Kidney (tissue), 14 donors: ENCODE data around the gene DOK4. TPM values are rescaled to one million over a fixed set of nuclear protein-coding genes. Genes with fewer than 3 reads are reported as not detected.

Source experiments
- DNase-seq, 5 donors: peaks; one replicate each; pipeline ENCODE4 v3.0.0-alpha.2; 2013 to 2020
- FAIRE-seq: peaks from 2 replicates; lab custom pipeline; 2012; peaks lifted over from hg19 to GRCh38; lab: Jason Lieb, UNC
- H3K27ac ChIP-seq, 2 donors: one replicate each; pipeline ENCODE4 v1.7.0; 2013; ENCODE audit warnings: low read depth in 2 of 2, low read length in 2 of 2, inconsistent platforms in 1 of 2
- H3K27me3 ChIP-seq: one replicate; pipeline ENCODE4 v1.7.1; 2013; ENCODE audit warnings: low read length, inconsistent platforms; ENCODE audit not compliant: control insufficient read depth, insufficient read depth
- H3K36me3 ChIP-seq, 3 donors: one replicate each; pipeline versions ENCODE4 v1.7.0 to v1.7.1; 2013; ENCODE audit warnings: low read length in 3 of 3, control low read depth in 1 of 3, inconsistent platforms in 1 of 3; ENCODE audit not compliant: insufficient read depth in 3 of 3, control insufficient read depth in 2 of 3
- H3K4me1 ChIP-seq, 3 donors: one replicate each; pipeline versions ENCODE4 v1.7.0 to v1.7.1; 2013; ENCODE audit warnings: low read length in 3 of 3, inconsistent platforms in 1 of 3, low read depth in 1 of 3; ENCODE audit not compliant: control insufficient read depth in 2 of 3, insufficient read depth in 2 of 3
- H3K4me3 ChIP-seq, 3 donors: one replicate each; pipeline versions ENCODE4 v1.7.0 to v1.8.1; 2013; ENCODE audit warnings: low read length in 3 of 3, control low read depth in 1 of 3, inconsistent platforms in 1 of 3
- H3K9ac ChIP-seq, 3 donors: one replicate each; pipeline versions ENCODE4 v1.7.0 to v1.7.1; 2013; ENCODE audit warnings: low read length in 3 of 3, control low read depth in 1 of 3, inconsistent platforms in 1 of 3
- H3K9me3 ChIP-seq, 3 donors: one replicate each; pipeline versions ENCODE4 v1.7.0 to v1.7.1; 2013; ENCODE audit warnings: low read length in 3 of 3, control low read depth in 1 of 3, inconsistent platforms in 1 of 3; ENCODE audit not compliant: control insufficient read depth in 2 of 3, insufficient read depth in 1 of 3
- intact Hi-C: fragments of 100-400 bp; cut with DNase I; formaldehyde crosslinking; loops from one replicate; pipeline ENCODE4 v1.11.1; 2022
- polyA plus RNA-seq: library from polyadenylated mRNA; stranded (reverse); fragments of 350-450 nt; fragmentation: Illumina TruSeq; extraction: RNeasy Lipid Tissue Mini Kit (QIAGEN cat#74804); gene quantifications from one replicate; pipeline ENCODE4 v1.2.3, GENCODE V29; 2014; ENCODE audit warnings: low read depth, low replicate concordance; ENCODE audit not compliant: insufficient read depth
- total RNA-seq: library from RNA; stranded (reverse); fragmentation: NEBNext Ultra II Directional; extraction: Animal tissue kit (Norgen Biotek cat#: 25700); gene quantifications from one replicate; pipeline ENCODE4 v1.2.1, GENCODE V29; 2021
- TF ChIP-seq, protein P1 (sequence below): IDR thresholded peaks from 3 replicates; pipeline ENCODE4 v1.5.1; 2012; ENCODE audit warnings: mild to moderate bottlenecking, moderate library complexity, borderline replicate concordance; ENCODE audit not compliant: insufficient read depth; ENCODE audit errors: extremely low read depth
- donor health status: control.
- donor health status: control.
- donor health status: control.
- donor health status: control.
- donor health status: control.
- donor health status: DM: yes; HTN: yes; CAD: no.
- donor health status: Normal renal cell carcinoma (clear cell type).

The DOK4 gene
- total and polyA plus RNA-seq, 2 donors from 2014 or later: 57.2 to 63.7 TPM

DNA sequence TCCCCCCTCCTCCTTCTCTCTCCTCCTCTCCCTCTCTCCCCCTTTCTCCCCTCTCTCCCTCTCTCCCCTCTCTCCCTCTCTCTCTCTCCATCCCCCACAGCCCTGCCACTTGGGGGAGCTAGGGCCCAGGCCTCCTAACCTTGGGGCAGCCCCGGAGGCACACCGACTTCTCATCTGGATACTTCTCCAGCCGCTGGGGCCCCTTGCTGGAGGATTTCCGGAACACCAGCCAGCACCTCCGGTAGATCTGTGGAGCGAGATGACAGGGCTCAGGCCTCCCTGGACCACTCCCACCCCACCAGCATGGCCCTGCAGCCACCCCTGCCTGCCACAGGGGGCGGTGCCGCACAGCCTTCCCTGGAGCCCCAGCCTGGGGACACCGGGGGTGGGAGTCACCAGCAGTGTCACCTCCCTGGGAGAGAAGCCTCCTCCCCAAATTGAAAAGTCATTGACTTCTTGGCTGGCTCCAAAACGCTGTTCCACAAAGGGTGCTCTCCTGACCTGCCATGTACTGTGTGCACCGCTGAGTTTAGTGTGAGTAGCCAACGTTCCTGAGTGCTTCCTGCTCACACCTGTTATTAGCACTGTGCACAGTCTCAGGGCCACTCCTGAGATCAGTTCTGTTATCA is 10.5 kb downstream of the DOK4 start:
- no peaks in the 10 kb centered on the region for H3K27me3 ChIP-seq
- TF ChIP-seq, protein P1, sequence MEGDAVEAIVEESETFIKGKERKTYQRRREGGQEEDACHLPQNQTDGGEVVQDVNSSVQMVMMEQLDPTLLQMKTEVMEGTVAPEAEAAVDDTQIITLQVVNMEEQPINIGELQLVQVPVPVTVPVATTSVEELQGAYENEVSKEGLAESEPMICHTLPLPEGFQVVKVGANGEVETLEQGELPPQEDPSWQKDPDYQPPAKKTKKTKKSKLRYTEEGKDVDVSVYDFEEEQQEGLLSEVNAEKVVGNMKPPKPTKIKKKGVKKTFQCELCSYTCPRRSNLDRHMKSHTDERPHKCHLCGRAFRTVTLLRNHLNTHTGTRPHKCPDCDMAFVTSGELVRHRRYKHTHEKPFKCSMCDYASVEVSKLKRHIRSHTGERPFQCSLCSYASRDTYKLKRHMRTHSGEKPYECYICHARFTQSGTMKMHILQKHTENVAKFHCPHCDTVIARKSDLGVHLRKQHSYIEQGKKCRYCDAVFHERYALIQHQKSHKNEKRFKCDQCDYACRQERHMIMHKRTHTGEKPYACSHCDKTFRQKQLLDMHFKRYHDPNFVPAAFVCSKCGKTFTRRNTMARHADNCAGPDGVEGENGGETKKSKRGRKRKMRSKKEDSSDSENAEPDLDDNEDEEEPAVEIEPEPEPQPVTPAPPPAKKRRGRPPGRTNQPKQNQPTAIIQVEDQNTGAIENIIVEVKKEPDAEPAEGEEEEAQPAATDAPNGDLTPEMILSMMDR: no peak
- intact Hi-C loops: no loop called here
- H3K4me1 ChIP-seq: peaks cover 0 to 62% (median 41%) of the 10 kb centered on the region in 3 donors
- H3K9me3 ChIP-seq: no peaks in the 10 kb centered on the region
- peaks cover under 1 to 34% (median 25%) of the 10 kb centered on the region in 3 donors for H3K36me3 ChIP-seq
- H3K4me3 ChIP-seq: no peak overlapping the region
- DNase-seq (peak; percentile 74 to 86 (median 86)), FAIRE-seq (no peak)
- H3K27ac ChIP-seq: peak overlapping the region in 1 of 2 donors; percentile 14
- H3K9ac ChIP-seq: no peak overlapping the region

DNA sequence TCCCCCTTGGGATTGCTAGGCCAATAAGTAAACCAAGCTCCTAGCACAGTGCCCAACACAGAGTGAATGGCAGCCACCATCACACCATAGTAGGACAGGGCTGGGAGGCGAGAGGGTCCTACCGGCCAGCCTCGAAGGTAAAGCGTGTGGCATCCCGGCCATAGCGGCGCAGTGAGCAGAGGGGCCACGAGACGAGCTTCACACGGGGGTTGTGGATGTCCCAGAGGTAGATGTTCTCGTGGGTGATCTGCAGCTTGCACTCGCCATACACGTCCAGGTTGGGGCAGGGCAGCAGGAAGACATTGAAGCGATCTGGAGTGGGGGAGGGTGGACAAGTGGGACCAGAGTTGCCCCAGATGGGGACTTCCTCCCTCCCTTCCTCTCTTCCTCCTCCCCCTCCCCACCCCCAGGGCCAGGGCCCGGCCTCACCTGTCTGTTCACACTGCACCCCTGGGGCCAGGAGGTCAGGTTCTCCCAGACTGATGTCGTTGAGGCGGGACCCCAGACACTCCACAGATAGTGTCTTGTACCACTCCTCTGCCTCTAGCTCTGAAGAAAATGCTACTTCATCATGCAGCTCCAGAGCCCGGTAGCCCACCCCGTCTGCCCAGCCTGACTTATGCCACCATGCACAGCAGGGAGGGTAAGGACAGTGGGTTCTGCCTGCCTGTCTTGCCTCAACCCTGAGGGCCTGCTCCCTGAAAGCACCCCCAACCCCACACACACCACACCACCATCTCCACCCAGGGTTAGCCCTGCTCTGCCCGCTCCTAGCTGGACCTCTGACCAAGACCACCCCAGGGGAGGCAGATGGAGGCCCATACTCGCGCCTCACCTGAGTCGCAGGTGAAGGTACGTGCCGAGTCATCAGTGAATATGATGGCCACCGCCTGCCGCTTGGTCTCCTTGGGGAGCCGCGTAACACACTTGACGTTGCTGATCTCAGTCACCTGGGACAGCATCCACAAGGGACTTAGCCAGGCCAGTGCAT is 11.3 kb downstream of the DOK4 start:
- intact Hi-C loops: no loop called here
- Histone ChIP-seq H3K27me3 (no peaks in the 10 kb centered on the region), H3K27ac (no peak overlapping the region), H3K4me1 (peaks cover 0 to 63% (median 43%) of the 10 kb centered on the region in 3 donors), H3K4me3 (no peak overlapping the region), H3K9me3 (no peaks in the 10 kb centered on the region), H3K9ac (no peak overlapping the region), H3K36me3 (peaks cover 2 to 37% (median 32%) of the 10 kb centered on the region in 3 donors)
- FAIRE-seq (no peak), DNase-seq (peak in 1 of 5 donors; percentile 65)
- TF ChIP-seq, protein P1: no peak

DNA sequence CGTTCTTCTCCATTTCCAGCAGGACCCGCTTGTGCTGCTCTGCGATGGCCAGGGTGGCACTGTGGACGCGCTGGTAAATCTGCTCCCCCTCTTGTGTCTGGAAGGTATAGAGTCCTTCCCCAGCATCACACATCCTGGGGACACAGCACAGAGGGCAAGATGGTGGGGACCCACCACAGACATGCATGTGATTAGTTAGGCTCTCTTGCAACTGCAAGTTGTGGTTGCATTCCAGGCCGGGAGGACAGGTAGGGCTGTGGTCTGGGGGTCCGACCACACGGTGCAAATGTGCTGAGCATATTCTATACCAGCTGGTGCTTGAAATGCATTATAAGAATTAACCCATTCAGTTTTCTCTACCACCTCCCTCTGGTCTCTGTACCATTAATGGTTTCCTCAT is 12.4 kb downstream of the DOK4 start:
- no peak overlapping the region for H3K9ac ChIP-seq
- H3K9me3 ChIP-seq: no peaks in the 10 kb centered on the region
- peaks cover 0 to 57% (median 43%) of the 10 kb centered on the region in 3 donors for H3K4me1 ChIP-seq
- intact Hi-C loops: no loop called here
- H3K36me3 ChIP-seq: peaks cover 2 to 47% (median 42%) of the 10 kb centered on the region in 3 donors
- no peaks in the 10 kb centered on the region for H3K27me3 ChIP-seq
- TF ChIP-seq, protein P1: no peak
- H3K27ac ChIP-seq: no peak overlapping the region
- H3K4me3 ChIP-seq: no peak overlapping the region
- DNase-seq (no peak), FAIRE-seq (no peak)
